ENCODE data around the gene CREG2. TPM values are rescaled to one million over a fixed set of nuclear protein-coding genes. Genes with fewer than 3 reads are reported as not detected.
"Not testable (repeated sequence)": the region's sequence is repeated elsewhere in the genome, so short reads cannot be mapped to it uniquely, and the experiment has no call there.

The CREG2 gene
- total RNA-seq, 1 experiment from 2014 or later = 0.69 TPM

- DNase-seq (ENCODE audit: low spot score) = no peak
These were observed 12.3 kb downstream of the CREG2 start for GRCh38 chr2:101374821-101375561.

DNA sequence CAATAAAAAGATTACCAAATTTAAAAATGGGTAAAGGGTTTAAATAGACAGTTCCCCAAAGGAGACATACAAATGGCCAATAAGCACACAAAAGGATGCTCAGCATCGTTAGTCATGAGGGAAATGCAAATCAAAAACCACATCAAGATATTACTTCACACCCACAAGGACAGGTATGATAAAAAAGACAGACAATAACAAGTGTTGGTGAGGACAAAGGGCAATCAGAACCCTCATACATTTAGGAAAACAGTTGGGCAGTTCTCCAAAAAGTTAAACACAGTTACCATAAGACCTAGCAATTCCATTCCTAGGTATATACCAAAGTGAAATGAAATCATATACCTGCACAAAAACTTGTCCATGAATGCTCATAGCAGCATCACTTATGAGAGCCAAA is 14.5 kb downstream of the CREG2 start:
- no peak for DNase-seq (ENCODE audit: low spot score)

GRCh38 chr2:101371636-101372035 is 15.7 kb downstream of the CREG2 start:
- DNase-seq (ENCODE audit: low spot score) = peak; percentile 41

DNA sequence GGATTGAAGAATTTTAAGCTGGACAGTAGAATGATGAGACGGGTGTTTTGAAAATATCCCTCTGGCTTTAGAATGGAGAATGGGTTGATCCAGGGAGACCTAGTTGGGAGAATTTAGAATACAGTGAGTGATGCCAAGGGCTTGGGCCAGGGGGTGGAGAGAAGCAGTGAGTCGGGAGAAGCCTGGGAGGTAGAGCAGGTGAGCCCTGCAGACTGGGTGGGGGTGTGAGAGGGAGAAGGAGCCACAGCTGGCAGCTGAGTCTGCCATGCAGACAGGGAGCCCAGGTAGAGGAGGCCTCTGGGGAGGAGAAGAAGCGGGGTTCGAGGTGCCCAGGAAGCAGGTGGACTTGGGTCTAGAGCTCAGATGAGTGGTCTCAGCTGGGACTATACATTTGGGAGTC is 18.2 kb downstream of the CREG2 start:
- DNase-seq (ENCODE audit: low spot score) = no peak

- no peak for DNase-seq (ENCODE audit: low spot score)
These were observed 18.9 kb downstream of the CREG2 start for GRCh38 chr2:101368376-101368775.

- no peak for DNase-seq (ENCODE audit: low spot score)
These were observed 19.8 kb downstream of the CREG2 start for GRCh38 chr2:101367508-101367907.

DNA sequence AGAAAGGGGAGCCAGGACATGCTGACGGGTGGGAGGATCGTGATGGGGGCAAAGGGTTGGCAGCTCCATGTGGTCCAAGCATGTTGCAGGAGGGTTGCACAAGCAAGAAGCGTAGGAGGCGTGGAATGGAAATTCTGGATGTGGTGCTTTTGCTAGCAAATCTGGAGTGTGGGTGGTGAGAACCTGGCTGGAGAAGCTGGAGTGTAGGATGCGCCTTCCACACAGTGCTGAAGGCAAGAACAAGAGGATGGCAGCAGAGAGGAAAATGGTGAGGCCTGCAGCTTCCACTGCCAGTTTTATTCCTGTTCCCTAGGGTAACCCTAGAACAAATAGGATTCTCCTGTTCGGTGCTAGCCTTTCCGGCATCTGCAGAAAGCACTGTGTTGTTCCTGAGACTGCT is 22.4 kb downstream of the CREG2 start:
- DNase-seq (ENCODE audit: low spot score) = no peak

- DNase-seq (ENCODE audit: low spot score) = no peak
These were observed 24.5 kb downstream of the CREG2 start for GRCh38 chr2:101362777-101363176.

- no peak for DNase-seq (ENCODE audit: low spot score)
These were observed 25.0 kb downstream of the CREG2 start for GRCh38 chr2:101362316-101362715.

DNA sequence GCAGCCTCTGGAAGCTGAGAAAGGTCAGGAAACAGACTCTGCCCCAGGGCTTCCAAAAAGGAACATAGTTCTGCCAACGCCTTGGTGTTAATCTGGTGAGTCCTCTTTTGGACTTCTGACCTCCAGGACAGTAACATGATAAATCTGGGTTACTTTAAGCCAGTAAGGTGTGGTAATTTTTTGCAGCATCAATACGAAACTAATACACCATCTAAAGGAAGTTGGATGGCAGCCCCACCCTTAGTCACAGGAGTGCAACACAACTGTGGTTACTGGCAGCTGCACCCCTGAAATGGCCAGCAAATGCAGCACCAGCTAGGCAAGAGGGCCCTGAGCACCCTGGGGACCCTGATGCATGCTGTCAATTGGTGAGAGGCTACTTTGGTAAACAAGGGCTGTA is 25.8 kb downstream of the CREG2 start:
- DNase-seq (ENCODE audit: low spot score) = no peak

DNA sequence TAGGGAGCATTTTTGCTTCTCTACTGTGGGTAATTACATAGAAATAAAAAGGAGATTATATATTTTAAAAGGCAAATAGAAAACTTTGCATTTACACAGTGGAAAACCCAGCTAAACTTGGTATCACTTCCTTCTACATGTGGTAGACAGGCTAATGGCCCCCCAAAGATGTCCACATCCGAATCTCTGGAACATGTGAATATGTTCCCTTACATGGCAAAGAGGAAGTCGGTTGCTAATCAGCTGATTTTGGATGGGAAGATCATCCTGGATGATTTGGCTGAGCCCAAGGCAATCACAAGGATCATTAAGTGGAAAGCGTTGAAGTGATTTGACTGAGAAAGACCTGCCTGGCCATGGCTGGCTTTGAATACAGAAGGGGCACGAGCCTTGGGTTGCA is 26.2 kb downstream of the CREG2 start:
- DNase-seq (ENCODE audit: low spot score) = no peak

- peak; percentile 90 for DNase-seq (ENCODE audit: low spot score)
These were observed 27.1 kb downstream of the CREG2 start for GRCh38 chr2:101360232-101360631.

DNA sequence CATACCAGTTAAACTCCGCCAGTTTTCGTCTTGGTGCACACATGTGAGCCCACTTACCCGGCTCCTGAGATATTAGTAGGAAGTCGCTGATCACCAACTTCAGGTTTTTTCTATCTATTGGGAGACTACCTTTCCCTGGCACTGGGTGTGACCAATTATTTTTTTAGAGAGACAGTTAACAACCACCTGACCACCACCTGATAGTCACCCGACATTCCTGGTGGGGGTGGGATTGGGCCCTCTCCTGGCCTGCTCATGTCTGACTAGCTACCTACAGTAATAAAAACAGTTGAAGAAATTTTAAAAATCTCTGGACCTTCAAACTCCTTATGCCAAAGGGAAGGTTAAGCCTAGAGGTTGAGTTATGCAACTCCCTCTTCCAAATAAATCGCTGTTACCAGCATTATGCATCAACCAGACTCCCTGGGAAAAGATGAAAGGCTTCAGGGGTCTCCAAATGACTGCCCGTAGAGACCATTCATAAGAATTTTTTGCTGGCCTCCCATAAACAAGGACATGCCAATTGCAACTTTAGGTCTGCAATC is 27.8 kb downstream of the CREG2 start:
- DNase-seq (ENCODE audit: low spot score) = no peak

DNA sequence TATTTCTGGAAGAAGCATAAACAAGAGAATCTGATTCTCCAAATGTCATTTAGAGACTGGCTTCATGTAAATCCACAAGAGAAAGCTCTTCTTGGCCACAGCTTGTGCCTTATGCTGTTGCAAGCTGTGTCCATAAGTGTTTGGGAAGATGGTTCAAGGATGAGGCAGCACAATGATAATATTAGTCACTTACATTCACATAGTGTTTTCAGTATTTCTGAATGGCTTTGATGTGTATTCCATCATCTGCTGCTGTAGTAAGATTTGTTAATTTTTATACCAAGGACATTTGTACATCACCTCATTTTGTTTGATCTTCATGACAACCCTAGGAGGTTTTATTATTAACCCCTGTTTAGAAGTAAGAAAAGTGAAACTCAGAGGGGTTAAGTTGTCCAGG is 29.9 kb downstream of the CREG2 start:
- no peak for DNase-seq (ENCODE audit: low spot score)

GRCh38 chr2:101356521-101356920 is 30.8 kb downstream of the CREG2 start:
- peak; percentile 53 for DNase-seq (ENCODE audit: low spot score)

DNA sequence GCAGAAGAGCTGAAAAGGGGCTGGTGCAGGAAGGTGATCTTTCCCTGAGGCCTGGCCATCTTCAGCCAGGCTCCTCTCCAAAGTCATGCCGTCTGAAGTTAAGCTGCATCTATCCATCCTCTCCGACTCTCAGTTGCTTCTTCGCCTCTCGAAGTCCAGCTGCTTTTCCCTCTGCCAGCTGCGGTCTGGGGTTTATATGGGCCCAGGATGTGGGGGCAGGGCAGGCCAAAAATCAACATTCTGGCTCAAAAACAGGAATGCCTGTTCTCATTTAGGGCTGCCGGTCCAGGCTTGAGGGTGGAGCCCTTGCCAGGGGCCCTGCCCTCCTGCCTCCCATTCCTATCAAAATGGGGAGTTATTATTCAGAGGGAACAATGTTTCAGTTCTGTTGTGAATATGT is 31.2 kb downstream of the CREG2 start:
- no peak for DNase-seq (ENCODE audit: low spot score)

DNA sequence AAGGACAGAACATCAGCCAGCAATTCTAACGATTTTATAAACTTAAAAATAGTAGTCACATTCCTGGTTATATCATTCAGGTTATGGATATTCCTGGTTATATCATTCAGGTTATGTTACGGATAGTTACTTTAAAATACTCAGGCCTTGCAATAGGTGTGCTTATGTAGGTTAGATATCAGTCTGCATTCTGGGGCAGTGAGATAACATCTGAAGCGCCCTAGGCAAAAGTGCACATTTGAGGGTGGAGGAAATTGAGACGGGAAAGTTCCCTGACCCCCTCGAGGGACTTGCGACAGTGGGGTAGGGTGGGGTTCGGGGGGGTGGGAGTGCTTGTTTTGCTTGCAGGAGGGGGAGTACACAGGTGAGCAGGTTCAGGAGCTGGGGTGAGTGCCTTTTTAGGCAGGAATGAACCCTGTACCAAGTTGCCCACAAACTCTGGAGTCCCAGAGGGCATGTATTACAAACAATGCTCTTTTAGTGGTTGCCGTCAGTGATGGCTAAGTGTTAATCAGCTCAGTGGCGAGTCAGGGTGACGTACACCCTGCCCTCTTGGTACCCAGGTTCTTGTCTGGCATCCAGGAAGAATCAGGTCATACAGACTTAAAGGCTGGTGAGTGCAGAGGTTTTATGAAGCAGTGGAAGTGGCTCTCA is 31.8 kb downstream of the CREG2 start:
- DNase-seq (ENCODE audit: low spot score) = peak; percentile 27

- no peak for DNase-seq (ENCODE audit: low spot score)
These were observed 32.6 kb downstream of the CREG2 start for GRCh38 chr2:101354420-101355311.

DNA sequence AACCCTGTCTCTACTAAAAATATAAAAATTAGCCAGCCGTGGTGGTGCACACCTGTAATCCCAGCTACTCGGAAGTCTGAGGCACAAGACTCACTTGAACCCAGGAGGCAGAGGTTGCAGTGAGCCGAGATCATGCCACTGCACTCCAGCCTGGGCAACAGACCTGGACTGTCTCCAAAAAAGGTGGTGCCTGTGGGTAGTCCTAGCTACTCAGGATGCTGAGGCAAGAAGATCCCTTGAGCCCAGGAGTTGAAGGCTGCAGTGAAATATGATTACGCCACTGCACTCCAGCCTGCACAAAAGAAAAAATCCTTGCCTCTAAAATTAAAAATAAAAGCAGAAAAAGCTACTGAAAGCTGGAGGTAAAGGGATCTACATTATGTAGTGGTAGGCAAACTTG is 34.7 kb downstream of the CREG2 start:
- not testable (repeated sequence) for DNase-seq (ENCODE audit: low spot score)

DNA sequence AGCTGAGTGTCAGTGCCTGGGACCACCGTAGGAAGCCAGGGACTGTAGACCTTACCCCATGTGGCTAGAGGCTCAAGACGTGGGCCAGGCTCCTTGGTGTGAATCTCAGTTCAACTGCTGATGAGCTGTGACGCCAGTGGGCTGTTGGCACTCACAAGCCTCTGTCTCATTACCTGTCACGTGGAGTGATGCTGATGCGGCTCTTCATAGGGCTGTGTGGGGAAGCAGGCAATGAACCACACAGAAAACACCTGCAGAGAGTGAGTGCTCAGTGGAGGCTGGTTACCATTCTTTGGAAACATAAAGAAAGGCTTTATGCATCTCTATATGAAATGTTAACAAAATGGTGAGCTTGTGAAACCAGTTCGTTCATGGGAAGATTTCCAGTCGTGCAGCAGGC is 36.1 kb downstream of the CREG2 start:
- no peak for DNase-seq (ENCODE audit: low spot score)

- DNase-seq (ENCODE audit: low spot score) = peak; percentile 53
These were observed 37.2 kb downstream of the CREG2 start for GRCh38 chr2:101349893-101350662.

Measured in A172 (cell line).